GM12873 (cell line): Measurements from ENCODE around the gene BRAT1.

Experiments
- CTCF ChIP-seq: IDR thresholded peaks from 2 replicates; pipeline ENCODE4 v1.5.1; 2012; ENCODE audit warnings: low read depth, mild to moderate bottlenecking, moderate library complexity, low read length, control low read depth; ENCODE audit not compliant: insufficient read depth; ENCODE audit errors: missing control alignments

The BRAT1 gene

GRCh38 chr7:2542916-2543871 lies 12.1 kb downstream of the BRAT1 start:
- no peak for TF ChIP-seq CTCF

DNA sequence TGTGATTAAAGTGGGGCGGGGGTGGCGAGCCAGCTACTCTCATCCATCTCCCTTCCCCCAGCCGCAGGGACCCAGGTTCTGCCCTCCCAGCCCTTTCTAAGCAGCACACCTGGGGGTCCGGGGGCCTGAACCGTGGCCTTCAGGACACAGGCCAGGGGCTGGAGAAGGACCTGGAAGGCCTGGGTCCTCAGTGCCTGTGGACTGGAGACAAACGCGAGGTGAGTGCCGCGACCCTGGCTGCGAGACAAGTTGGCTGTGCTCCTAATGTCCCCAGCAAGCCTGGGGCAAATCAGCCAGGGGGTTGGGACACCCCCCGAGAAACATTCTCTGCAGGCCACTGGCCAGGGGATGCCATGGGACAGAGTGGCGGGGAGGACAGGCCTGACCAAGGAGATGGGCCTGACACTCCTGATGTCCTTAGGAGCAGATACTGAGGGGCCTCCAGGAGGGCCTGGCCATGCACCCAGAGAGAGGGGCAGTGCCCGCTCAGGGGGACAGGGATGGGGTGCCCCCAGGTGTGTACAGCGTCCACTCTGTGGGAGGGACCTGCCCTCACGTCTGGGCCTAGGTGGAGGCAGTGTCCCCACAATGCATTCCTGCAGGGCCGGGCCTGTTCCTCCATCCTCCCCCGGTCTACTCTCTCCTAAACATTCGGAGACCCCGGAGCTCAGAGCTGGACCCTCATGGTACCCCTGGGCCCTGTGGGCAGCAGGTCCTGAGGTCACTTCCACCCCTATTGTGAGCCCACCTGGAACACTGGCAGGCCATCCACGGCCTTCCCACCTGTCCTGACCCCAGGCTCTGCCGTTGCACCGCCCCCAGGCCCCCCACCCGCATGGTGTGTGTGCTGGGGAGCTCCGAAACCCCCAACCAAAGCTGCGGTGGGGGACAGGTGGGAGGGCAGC lies 13.1 kb downstream of the BRAT1 start:
- TF ChIP-seq CTCF: no peak

DNA sequence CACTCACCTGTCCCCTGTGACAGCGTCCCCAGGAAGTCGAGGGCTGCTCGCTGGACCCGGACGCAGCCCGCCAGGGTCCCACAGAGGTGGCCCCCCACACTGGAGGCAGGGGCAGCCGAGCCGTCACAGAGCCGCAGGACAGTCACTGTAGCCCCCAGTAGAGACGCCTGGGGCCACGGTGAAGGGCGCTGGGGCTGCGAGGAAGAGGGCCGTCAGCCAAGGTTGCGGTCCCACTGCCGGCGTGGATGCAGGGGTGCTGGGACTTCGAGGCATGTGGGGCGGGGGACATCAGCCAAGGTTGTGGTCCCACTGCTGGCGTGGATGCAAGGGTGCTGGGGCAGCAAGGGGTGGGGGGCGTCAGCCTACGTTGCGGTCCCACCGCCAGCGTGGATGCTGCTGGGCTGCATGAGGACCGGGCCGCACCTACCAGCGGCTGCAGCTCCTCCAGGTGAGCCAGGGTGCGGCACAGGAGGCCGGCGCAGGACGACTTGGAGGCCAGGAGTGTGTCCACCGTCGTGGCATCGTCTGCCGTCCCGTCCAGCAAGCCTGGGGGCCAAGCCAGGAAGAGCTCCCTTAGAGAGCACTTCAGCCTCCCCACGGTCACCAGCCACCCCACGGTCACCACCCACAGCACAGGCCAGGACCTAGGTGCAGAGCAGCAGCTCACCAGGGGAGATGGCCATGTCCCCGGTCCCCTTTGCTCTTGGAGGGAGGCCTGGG lies 13.9 kb downstream of the BRAT1 start:
- no peak for TF ChIP-seq CTCF

DNA sequence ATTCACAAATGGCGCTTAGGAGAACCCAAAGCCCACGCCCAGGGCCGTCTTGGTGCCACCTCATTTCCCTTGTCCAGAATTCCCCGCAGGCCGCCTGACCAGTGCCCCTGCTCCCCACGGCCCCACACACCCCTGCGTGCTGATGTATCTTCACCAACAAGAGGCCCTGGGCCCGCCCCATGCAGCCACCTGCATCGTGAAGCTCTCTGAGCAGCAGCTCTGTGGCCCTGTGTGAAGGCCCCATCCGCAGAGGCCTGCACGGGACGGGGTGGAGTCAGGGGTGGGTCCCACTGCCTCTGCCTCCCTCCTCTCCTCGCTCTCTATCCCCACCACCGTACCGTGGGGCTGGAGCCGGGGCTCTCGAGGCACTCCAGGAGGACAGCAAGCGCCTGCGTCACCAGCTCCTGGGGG lies 14.7 kb downstream of the BRAT1 start:
- TF ChIP-seq CTCF: no peak

DNA sequence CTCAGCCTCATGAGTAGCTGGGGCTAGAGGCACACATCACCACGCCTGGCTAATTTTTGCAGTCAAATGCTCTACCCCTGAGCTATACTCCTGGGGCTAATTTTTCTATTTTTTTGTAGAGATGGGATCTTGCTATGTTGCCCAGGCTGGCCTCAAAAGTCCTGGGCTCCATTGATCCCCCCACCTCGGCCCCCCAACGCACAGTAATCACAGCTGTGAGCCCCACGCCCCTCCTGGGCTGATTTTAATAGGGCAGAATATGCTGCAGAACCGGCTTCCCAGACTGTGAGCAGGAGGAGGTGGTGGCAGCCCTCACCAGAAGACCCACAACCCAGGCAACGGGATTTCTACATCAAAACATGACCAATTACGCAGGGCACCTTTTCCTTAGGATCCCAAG lies 15.2 kb downstream of the BRAT1 start:
- no peak for TF ChIP-seq CTCF

- no peak for TF ChIP-seq CTCF
Measured at GRCh38 chr7:2539031-2539911, 16.1 kb downstream of the BRAT1 start.
